Right ventricle myocardium inferior (tissue), 1 donor: Measurements from ENCODE around the gene CSNK2A1. TPM values are rescaled to one million over a fixed set of nuclear protein-coding genes. Genes with fewer than 3 reads are reported as not detected.

Source experiments
- ATAC-seq: fragments of 200-7000 bp; cut with Tn5 transposase; one replicate; pipeline ENCODE4 v1.9.1; 2020; ENCODE audit warnings: mild to moderate bottlenecking, moderate library complexity
- DNase-seq: peaks from one replicate; pipeline ENCODE4 v3.0.0; 2021; ENCODE audit errors: missing footprints
- intact Hi-C: fragments of 100-400 bp; cut with DNase I; formaldehyde crosslinking; loops from one replicate; pipeline ENCODE4 v1.11.0; 2022
- total RNA-seq: library from RNA; stranded (reverse); fragmentation: NEBNext Ultra II Directional; extraction: Animal tissue kit (Norgen Biotek cat#: 25700); gene quantifications from one replicate; pipeline ENCODE4 v1.2.1, GENCODE V29; 2021
- donor health status: DM: no; HTN: yes; CAD: no; lungs with severe emphysema.

CSNK2A1 gene
- total RNA-seq, 1 donor from 2014 or later, result 111 TPM

DNA sequence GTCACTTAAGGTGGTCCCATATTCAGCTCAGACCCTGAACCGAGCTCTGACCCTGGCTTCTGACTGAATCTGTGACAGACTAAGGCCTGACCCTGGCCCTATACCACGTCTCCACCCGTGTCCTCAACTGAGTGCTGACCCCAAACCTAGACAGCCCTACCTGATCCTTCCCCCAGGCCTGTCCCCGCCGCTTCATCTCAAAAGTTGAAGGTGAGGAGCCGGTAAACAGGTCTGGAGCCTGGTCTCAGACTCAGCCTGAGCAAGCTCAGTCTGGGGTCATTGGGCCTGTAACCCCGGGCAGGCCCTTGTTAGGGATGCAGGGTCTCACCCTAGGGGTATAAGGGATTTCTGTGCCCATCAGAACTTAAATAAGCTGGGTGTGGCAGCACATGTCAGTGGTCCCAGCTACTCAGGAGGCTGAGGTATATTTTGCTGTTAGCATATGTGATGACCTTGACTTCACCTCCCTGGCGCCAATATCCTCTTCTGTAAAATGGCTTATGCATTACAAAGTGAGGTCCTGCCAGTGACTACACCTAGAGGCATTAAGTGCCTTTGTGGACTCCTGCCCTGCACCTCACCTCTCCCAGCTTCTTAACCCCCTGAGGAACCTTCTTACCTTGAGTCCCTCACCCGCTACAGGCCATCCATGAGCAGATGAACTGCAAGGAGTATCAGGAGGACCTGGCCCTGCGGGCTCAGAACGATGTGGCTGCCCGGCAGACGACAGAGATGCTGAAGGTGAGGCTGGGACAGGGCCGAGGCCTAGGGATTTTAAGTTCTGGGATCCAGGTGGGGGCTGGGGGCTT, 115.5 kb downstream of the CSNK2A1 start:
- no peak for ATAC-seq
- no peak for DNase-seq
- intact Hi-C loops, result no loop called here

DNA sequence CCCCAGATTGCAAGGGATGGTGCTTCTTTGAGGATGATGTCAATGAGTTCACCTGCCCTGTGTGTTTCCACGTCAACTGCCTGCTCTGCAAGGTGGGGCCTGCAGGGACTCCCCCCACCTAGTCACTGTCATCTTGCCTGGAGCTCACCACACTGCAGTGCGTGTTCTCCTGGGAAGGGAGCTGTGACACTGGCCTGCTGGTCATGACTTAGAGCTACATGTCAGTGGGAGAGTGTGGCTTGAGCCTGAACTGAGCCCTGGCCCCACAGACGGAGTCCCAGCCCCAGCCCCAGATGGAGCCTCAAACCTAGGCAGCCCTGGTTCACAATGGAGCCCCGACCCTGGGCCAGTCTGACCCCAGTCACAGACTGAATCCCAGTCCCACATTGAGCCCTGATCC, 116.2 kb downstream of the CSNK2A1 start:
- no peak for ATAC-seq
- intact Hi-C loops, result no loop called here
- DNase-seq, result no peak

DNA sequence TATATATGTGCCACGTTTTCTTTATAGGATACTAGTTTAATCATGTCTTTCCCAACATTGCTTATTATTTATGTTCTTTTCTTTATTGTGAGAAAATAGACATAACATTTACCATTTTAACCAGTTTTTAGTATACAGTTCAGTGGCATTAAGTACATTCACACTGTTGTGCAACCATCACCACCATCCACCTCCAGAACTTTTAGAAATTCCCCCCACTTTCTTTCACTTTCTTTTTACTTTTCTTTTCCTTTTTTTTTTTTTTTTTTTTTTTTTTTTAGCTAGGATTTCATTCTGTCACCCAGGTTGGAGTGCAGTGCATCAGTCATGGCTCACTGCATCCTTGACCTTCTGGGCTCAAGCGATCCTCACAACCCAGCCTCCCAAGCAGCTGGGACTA, 117.0 kb downstream of the CSNK2A1 start:
- no peak for ATAC-seq
- intact Hi-C loops, result no loop called here
- no peak for DNase-seq

Other genes with a start within 250 kb of the CSNK2A1 start
- 11.0 TPM for gene ZCCHC3, start 246.2 kb downstream of the CSNK2A1 start, total RNA-seq
- 16.5 TPM for gene SOX12, start 218.2 kb downstream of the CSNK2A1 start, total RNA-seq
- 19.8 TPM for gene NRSN2, start 196.7 kb downstream of the CSNK2A1 start, total RNA-seq
- 0.65 TPM for gene TRIB3, start 163.0 kb downstream of the CSNK2A1 start, total RNA-seq
- 43.7 TPM for gene RBCK1, start 135.5 kb downstream of the CSNK2A1 start, total RNA-seq
- 25.2 TPM for gene TBC1D20, start 81.3 kb downstream of the CSNK2A1 start, total RNA-seq
- gene TCF15, start 66.5 kb upstream of the CSNK2A1 start, total RNA-seq, result 13.1 TPM
- gene SRXN1, start 109.4 kb upstream of the CSNK2A1 start, total RNA-seq, result 40.4 TPM
- gene SCRT2, start 132.0 kb upstream of the CSNK2A1 start, total RNA-seq, result not detected
- gene SLC52A3, start 224.7 kb upstream of the CSNK2A1 start, total RNA-seq, result 2.7 TPM